ENCODE data around the gene AGFG2.
A peak's percentile ranks its signal among the peaks of the same experiment; 100 is the strongest.

Gene AGFG2

DNA sequence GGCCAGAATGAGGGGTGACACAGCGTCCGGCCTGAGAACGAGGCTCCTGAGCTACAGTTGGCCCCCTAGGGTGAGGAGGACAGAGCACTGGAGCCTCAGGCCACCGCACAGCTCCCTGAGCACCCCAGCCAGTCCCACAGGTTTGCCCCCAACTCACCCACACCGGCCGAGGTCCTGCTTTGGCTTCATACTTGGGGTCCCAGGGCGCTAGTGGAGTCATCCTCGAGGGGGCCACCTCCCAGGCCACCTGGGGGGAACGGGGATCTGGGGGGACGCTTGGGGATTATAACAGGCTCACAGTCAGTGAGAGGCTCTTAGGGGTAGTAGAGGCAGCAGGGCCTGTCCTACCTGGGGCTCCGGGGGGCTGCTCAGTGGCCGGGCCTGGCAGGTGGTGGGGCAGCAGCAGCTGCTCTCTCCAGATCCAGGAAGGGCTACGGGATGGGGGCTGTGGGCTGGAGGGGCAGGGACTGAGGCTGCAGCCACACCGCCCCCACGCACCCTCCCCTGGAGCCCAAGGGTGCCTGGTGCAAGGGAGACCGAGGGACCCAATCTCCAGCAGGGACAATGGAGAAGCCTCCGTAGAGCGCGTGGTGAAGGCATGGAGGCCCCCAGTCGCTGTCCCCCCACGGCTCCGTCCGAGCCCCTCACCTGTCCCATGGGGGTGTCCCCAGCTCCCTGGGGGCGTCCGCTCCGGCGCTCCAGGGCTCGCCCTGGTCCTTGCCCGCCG is 34.1 kb downstream of the AGFG2 start:
- DNase-seq (ENCODE audit: low spot score): no peak

DNA sequence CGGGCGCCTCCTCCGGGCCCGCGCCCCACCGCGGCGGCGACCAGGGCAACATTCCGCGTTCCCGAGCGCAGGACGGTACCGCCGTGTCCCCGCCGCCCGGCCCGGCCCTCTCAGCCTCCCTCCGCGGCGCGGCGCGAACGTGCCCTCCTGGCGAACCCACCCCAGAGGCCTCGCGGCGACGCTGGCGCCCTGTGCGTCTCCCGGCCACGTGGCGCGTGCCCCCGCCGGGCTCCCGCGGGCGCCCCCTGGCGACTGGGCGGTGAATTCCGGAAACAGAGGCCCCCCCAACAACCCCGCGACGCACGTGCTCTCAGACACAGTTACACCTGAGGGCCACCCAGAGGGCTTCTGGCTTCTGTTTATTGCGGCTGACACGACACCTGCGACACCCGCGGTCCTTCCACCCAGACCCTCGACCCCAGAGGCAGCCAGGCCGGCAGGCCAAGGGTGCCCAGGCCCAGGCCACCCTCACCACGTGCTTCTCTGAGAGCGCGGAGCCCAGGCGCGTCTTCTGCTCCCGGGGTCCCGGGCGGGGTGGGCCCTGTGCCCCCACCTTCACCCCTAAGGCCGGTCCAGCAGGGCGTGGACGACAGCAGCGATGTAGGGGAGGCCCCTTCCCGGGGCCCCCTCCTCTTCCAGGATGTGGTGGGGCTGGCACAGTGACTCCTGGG is 34.8 kb downstream of the AGFG2 start, which contains the start of gene SAP25:
Gene SAP25, minus strand, starts transcription at position 210 of the 671 bp plus-strand sequence. Its CDS starts 158 bp downstream, at position 52.
- no peak for DNase-seq (ENCODE audit: low spot score)

DNA sequence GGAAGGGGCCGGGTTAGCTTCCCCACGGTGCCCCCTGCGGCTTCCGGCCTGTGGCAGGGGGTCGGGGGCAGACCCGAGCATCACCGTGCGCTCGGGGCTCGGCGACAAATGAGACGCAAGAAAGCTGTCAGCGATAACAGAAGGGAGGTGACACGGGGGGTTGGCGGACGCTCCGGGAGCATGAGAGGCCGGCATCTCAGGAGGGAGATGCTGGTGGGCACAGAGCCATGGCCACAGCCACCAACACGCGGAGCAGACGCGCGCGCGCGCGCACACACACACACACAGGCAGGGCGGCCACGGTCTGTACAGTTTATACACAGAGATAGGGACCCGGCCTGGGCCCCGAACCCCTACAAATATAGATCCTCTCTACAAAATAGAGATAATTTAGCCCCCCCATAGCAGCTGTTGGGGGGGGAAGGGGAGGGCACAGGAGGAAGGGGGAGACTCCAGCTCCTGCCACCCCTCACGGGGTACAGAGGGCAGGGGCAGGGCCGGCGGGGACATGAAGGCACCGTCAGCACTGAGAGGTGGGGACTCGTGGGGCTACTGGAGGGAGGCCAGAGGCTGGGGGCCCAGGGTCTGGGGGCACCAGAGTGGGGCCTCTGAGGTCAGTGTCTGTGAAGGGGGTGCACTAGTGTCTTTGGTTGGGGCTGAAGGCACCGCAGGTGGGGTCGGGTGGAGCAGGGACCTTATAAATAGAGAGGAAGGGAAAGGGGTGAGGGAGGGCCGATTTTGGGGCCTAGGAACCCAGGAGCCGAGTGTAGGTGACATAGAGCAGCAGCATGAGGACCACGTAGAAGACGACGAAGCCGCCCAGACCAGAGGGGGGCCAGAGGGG is 35.6 kb downstream of the AGFG2 start:
- DNase-seq (ENCODE audit: low spot score): no peak

- DNase-seq (ENCODE audit: low spot score): no peak
Measured at GRCh38 chr7:100575206-100575631, 36.2 kb downstream of the AGFG2 start.

GRCh38 chr7:100575746-100576383 is 36.9 kb downstream of the AGFG2 start:
- DNase-seq (ENCODE audit: low spot score): no peak

GRCh38 chr7:100576384-100576993 is 37.5 kb downstream of the AGFG2 start:
- no peak for DNase-seq (ENCODE audit: low spot score)

DNA sequence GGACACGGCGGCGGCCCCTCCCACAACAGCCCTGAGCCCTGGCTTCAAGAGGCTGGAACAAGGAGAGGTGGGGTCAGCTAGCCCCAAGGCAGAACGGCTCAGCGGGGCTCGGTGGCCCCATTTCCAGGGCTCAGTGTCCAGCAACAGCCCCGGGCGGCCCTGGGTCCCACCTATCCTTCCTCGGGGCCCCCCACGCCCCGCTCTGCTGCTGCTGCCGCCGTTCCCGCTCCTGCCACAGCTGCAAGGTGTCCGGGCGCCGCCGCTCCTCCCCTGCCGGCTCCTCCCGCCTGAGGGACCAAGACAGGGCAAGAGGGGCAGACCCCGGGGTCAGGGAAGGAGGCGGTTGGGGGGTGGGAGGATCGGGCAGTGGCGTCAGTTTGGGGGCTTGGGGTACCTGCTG is 38.1 kb downstream of the AGFG2 start:
- DNase-seq (ENCODE audit: low spot score): no peak

DNA sequence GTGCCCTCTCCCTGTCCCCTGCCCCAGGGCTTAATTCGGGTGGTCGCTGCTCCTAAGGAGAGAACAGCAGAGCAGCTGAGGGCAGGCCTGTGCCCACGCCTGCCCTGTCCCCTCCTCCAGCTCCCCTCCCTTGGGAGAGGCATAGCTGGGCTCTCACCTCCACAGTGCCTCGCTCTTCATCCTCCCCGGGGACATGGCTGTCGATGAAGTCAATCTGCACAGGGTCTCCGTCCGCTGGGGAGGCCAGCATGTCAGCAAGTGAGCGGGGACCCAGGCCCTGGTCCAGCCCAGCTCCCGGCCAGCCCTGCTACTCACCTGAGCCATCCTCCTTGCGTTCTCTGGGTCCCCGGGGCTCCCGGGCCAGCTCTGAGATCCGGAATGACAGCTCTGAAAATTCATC is 38.5 kb downstream of the AGFG2 start:
- no peak for DNase-seq (ENCODE audit: low spot score)

DNA sequence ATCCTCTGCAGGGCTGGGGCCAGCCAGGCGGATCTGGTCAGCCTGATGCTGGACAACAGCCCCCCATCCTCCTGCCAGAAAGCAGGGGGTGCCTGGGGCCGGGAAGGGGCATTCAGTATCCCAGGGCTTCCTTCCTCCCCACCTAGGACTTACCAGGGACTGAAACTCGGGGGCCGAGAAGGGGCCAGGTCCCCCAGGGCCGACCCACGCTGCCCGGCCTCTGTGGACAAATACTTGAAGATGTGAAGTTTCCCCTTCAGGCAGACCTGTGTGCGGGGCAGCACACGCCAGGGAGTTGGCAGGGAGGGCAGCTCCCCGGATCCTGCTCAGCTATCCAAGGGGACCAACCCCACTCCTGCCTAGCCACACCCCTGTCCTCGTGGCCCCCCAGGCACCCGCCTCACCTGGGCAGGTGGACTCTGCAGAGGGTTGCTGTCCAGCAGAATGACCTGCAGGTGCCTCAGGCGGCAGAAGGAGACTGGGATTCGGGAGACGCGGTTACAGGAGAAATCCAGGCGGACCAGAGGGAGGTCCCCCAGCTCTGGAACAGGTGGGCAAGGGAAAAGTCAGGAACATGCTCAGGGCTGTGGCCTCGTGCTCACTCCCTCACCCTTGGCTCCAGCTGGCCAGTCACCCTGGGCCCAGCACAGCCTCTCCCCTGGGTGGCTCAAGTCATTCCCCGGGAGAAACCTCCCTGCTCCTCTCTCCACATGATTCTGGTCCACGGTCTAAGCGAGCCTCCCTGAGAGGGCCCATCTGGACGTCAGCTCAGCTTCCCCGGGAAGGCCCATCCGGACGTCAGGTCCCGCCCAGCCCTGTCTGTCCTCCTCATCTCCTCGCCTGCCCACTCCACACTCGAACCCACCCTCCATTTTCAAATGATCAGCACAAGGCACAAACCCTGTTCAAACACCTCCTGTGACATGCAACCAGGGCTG is 39.5 kb downstream of the AGFG2 start:
- DNase-seq (ENCODE audit: low spot score): no peak

DNA sequence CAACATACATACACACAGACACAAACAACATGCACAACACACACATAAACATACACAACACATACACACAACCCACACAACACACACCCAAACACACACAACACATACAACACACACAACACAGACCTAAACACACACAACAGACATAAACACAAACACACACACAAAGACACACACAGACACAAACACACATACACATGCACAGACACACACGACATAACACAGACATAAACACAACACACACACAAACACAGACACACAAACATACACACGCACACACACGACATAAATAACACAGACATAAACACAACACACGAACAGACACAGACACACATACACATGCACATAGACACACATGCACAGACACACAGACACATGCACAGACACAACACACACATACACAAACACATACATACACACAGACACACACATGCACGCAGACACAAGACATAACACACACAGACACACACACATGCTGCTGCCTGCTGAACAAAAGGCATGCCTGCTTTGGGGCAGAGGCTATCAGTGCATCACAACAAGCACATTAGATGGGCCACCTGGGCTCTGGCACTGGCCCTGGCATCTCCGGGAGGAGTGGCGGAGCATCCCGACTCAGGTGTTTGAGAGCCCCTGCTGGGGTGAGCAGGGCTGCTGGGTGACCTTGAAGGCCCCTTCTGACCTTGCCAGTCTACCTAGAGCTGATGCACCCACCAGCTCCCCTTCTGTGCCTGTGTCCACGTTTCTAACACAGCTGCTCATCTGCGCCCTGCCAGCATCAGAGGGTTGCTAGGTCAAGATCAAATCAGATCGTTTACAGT is 41.7 kb downstream of the AGFG2 start:
- DNase-seq (ENCODE audit: low spot score): no peak

DNA sequence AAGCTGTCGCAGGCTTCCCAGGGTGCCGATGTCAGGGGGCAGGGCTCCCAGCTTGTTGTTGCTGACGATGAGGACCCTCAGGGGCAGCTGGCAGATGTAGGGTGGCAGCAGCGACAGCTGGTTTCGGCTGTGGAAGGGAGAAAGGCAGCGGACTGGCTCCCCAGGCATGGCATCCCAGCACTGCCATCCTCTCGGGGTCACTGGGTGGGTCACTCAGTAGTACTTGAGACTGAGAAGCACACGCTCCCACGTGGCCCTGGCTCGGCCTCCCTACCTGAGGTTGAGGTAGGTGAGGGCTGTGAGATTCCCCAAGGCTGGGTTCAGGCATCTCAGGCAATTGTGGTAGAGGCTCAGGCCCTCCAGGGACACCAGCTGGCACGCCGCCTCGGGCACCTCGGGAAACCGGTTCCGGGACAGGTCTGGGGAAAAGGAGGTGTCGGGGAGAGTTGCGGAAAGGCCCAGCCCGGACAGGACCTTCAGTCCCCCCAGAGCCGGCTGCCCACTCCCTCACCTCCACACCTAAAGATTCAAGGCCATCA is 43.1 kb downstream of the AGFG2 start:
- no peak for DNase-seq (ENCODE audit: low spot score)

GRCh38 chr7:100582650-100583049 is 43.6 kb downstream of the AGFG2 start:
- DNase-seq (ENCODE audit: low spot score): no peak

DNA sequence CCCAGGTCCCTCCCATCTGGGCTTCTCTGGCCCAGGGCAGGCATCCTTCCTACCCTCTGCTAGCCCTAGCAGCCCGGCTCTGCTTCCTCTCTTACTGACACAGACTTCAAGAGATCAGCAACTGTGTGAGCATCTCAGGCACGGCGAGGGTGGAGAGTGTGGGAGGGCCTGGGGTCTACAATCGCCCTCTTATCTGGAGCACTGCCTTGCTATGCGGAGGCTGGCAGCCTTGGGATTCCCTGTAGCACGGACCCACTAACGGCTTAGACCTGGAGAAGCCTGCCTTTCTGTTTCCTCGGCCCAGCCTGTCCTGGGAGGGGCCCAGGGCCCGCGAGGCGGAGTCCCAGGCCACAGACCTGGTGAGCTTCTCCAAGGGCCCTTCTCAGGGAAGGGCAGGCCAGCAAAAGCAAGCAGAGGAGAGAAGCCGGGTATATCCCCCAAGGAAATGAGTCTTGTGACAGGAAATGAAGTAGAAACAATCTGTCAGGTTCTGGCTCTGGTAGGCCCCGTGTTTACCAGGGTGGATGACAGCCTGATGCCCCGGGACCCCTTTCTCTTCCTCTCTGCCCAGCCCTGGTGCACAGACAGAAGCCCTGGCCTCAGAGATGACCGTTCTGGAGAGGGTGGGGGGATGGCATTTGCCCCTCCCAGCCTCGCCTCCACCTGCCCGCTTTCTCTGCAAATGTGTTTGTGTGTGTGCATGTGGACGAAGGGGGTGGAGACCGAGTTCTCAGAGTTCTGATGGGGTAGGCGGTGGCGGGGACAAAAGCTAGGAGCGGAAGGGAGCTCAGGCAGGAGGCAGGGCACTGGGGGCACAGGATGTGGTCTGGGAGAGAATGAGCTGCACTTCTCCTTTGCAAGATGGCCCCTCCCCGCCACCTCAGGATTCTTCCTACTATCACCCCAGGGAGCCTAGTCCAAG is 44.4 kb downstream of the AGFG2 start:
- DNase-seq (ENCODE audit: low spot score): peak; percentile 70

- DNase-seq (ENCODE audit: low spot score): peak; percentile 37
Measured at GRCh38 chr7:100584054-100584682, 45.2 kb downstream of the AGFG2 start.

GRCh38 chr7:100584683-100585510 is 45.9 kb downstream of the AGFG2 start:
- DNase-seq (ENCODE audit: low spot score): no peak

GRCh38 chr7:100585511-100586265 is 46.7 kb downstream of the AGFG2 start, which contains the start of gene LRCH4:
LRCH4 (minus strand) TSS chr7:100586129; CDS start chr7:100586100, 29 bp downstream.
- peak; percentile 84 for DNase-seq (ENCODE audit: low spot score)

Data from germinal center (tissue), 1 donor.